ENCODE measurements around the gene GLA.
A peak's percentile ranks its signal among the peaks of the same experiment; 100 is the strongest.

- TF ChIP-seq CTCF (IDR thresholded peaks at IDR 0.05) (no peak), REST (IDR thresholded peaks at IDR 0.05; ENCODE audit: insufficient read depth in 1 of 2, low read depth in 2 of 2, low read length in 1 of 2) (peak in 1 of 2 experiments; percentile 13; a peak in 1 of 4 replicates)
Measured at GRCh38 chrX:101407748-101408531, at the start of gene GLA, which contains the start of gene HNRNPH2.

Measured in Panc1 (cell line).